HTERT RPE-1 (cell line): ENCODE data around the gene PTPN13.

Experiments used
- in situ Hi-C: fragments of 300-500 bp; cut with MboI; formaldehyde crosslinking; loops from 4 replicates; pipeline ENCODE4 v1.14.3; 2020; ENCODE audit warnings: low sequenced_read_pairs

Gene PTPN13

GRCh38 chr4:86809809-86810208 is 215.7 kb downstream of the PTPN13 start:
- in situ Hi-C loops = no loop called here

- in situ Hi-C loops = no loop called here
Observed at GRCh38 chr4:86810847-86811246, 216.7 kb downstream of the PTPN13 start.

- in situ Hi-C loops = no loop called here
Observed at GRCh38 chr4:86815653-86816052, 221.5 kb downstream of the PTPN13 start.

GRCh38 chr4:86816501-86817273 is 222.6 kb downstream of the PTPN13 start:
- in situ Hi-C loops = no loop called here

GRCh38 chr4:86818211-86818610 is 224.1 kb downstream of the PTPN13 start:
- in situ Hi-C loops = no loop called here

- in situ Hi-C loops = no loop called here
Observed at GRCh38 chr4:86818841-86819240, 224.7 kb downstream of the PTPN13 start.

- in situ Hi-C loops = no loop called here
Observed at GRCh38 chr4:86819561-86819960, 225.4 kb downstream of the PTPN13 start.

GRCh38 chr4:86821151-86821550 is 227.0 kb downstream of the PTPN13 start:
- in situ Hi-C loops = no loop called here

GRCh38 chr4:86822136-86822535 is 228.0 kb downstream of the PTPN13 start:
- in situ Hi-C loops = no loop called here

- in situ Hi-C loops = no loop called here
Observed at GRCh38 chr4:86825511-86825910, 231.4 kb downstream of the PTPN13 start.

- in situ Hi-C loops = no loop called here
Observed at GRCh38 chr4:86831262-86832130, 237.4 kb downstream of the PTPN13 start.

- in situ Hi-C loops = no loop called here
Observed at GRCh38 chr4:86833615-86834014, 239.5 kb downstream of the PTPN13 start.

GRCh38 chr4:86834901-86835300 is 240.8 kb downstream of the PTPN13 start:
- in situ Hi-C loops = no loop called here

GRCh38 chr4:86835677-86836076 is 241.6 kb downstream of the PTPN13 start:
- in situ Hi-C loops = no loop called here

GRCh38 chr4:86837691-86838503 is 243.8 kb downstream of the PTPN13 start:
- in situ Hi-C loops = no loop called here

GRCh38 chr4:86840858-86841257 is 246.7 kb downstream of the PTPN13 start:
- in situ Hi-C loops = no loop called here

GRCh38 chr4:86841309-86841708 is 247.2 kb downstream of the PTPN13 start:
- in situ Hi-C loops = no loop called here

- in situ Hi-C loops = no loop called here
Observed at GRCh38 chr4:86845593-86845992, 251.5 kb downstream of the PTPN13 start.

- in situ Hi-C loops = no loop called here
Observed at GRCh38 chr4:86846921-86847320, 252.8 kb downstream of the PTPN13 start.

GRCh38 chr4:86847571-86847970 is 253.5 kb downstream of the PTPN13 start:
- in situ Hi-C loops = no loop called here

GRCh38 chr4:86848136-86848535 is 254.0 kb downstream of the PTPN13 start:
- in situ Hi-C loops = no loop called here
